PC-9 (cell line): ENCODE results near the gene FOXE1. TPM values are rescaled to one million over a fixed set of nuclear protein-coding genes. Genes with fewer than 3 reads are reported as not detected.

Experiments
- BruUV-seq: library from RNA; stranded (reverse); fragments of 400-500 nt; replicated peaks from 2 replicates; lab custom pipeline; 2021; lab: Mats Ljungman, UMichigan
- CTCF ChIA-PET: fragments of 300-600 bp; sonication (Branson Sonifier 250); formaldehyde crosslinking; loops from one replicate; lab custom pipeline; 2022; ENCODE audit warnings: antibody characterized with exemption; lab: Charles Lee
- POLR2A ChIA-PET: fragments of 300-600 bp; sonication (Branson Sonifier 250); formaldehyde crosslinking; loops from one replicate; lab custom pipeline; 2022; ENCODE audit warnings: antibody characterized with exemption; ENCODE audit not compliant: unreplicated experiment; lab: Charles Lee
- DNase-seq, 2 experiments: peaks; one replicate each; pipeline versions ENCODE4 v3.0.0 to v3.0.0-alpha.2; 2015 to 2022; ENCODE audit warnings: mixed read lengths in 1 of 2
- H2AFZ ChIP-seq: fragments of 200-600 bp; sonication (generic); 2 replicates; pipeline ENCODE4 v1.8.1; 2017; ENCODE audit warnings: antibody characterized with exemption
- H3F3A ChIP-seq: fragments of 200-600 bp; sonication (generic); 2 replicates; pipeline ENCODE4 v1.8.1; 2017; ENCODE audit warnings: antibody characterized with exemption, mild to moderate bottlenecking, low read depth; ENCODE audit not compliant: insufficient read depth
- H3K27ac ChIP-seq: fragments of 200-600 bp; sonication (generic); 2 replicates; pipeline ENCODE4 v1.6.1; 2016; ENCODE audit warnings: mixed run types
- H3K27me3 ChIP-seq: fragments of 200-600 bp; sonication (generic); 2 replicates; pipeline ENCODE4 v1.6.1; 2016; ENCODE audit warnings: low read depth, mixed run types; ENCODE audit not compliant: insufficient read depth
- H3K36me3 ChIP-seq: fragments of 200-600 bp; sonication (generic); 2 replicates; pipeline ENCODE4 v1.6.1; 2016; ENCODE audit warnings: low read depth, mixed run types
- H3K4me1 ChIP-seq: fragments of 200-600 bp; sonication (generic); replicated peaks from 2 replicates; pipeline ENCODE4 v1.6.1; 2016; ENCODE audit warnings: mixed run types; ENCODE audit not compliant: insufficient read depth
- H3K4me2 ChIP-seq: fragments of 200-600 bp; sonication (generic); 2 replicates; pipeline ENCODE4 v1.6.1; 2017; ENCODE audit warnings: mixed run types
- H3K4me3 ChIP-seq: fragments of 200-600 bp; sonication (generic); 2 replicates; pipeline ENCODE4 v1.6.1; 2016; ENCODE audit warnings: mixed run types
- H3K79me2 ChIP-seq: fragments of 200-600 bp; sonication (generic); 2 replicates; pipeline ENCODE4 v1.6.1; 2017; ENCODE audit warnings: low read depth, mixed run types
- H3K9me2 ChIP-seq: fragments of 200-600 bp; sonication (generic); 2 replicates; pipeline ENCODE4 v1.8.1; 2017; ENCODE audit warnings: mild to moderate bottlenecking; ENCODE audit not compliant: insufficient read depth
- H3K9me3 ChIP-seq: fragments of 200-600 bp; sonication (generic); 2 replicates; pipeline ENCODE4 v1.8.1; 2016; ENCODE audit warnings: low read depth; ENCODE audit not compliant: insufficient read depth
- H4K20me1 ChIP-seq: fragments of 200-600 bp; sonication (generic); 2 replicates; pipeline ENCODE4 v1.8.1; 2017; ENCODE audit not compliant: insufficient read depth
- CTCF ChIP-seq: fragments of 200-600 bp; sonication (generic); conservative IDR thresholded peaks from 2 replicates; pipeline ENCODE4 v1.6.1; 2017; ENCODE audit warnings: mixed run types, antibody characterized with exemption, mild to moderate bottlenecking, moderate library complexity
- EZH2 ChIP-seq: fragments of 200-600 bp; sonication (generic); IDR thresholded peaks from 2 replicates; pipeline ENCODE4 v1.8.0; 2017; ENCODE audit warnings: antibody characterized with exemption, low read depth
- intact Hi-C: fragments of 100-400 bp; cut with micrococcal nuclease; formaldehyde crosslinking; loops from one replicate; pipeline ENCODE4 v1.10.0; 2022; ENCODE audit not compliant: unreplicated experiment
- total RNA-seq: library from RNA; stranded (reverse); gene quantifications from 2 replicates; pipeline ENCODE4 v1.2.3, GENCODE V29; 2021

The FOXE1 gene
- total RNA-seq, 1 experiment from 2014 or later = 5.7 TPM

- Histone ChIP-seq H3K4me1 (no peaks in the 10 kb centered on the region), H3K36me3 (no peaks in the 10 kb centered on the region), H3K27me3 (no peaks in the 10 kb centered on the region), H4K20me1 (no peaks in the 10 kb centered on the region), H3K9me3 (no peaks in the 10 kb centered on the region), H3K27ac (no peak overlapping the region), H3K4me2 (no peak overlapping the region), H2AFZ (no peak overlapping the region), H3K9me2 (no peaks in the 10 kb centered on the region), H3K79me2 (no peaks in the 10 kb centered on the region), H3K4me3 (no peak overlapping the region), H3F3A (no peaks in the 10 kb centered on the region)
- BruUV-seq = no TSS peak
- no peak for TF ChIP-seq EZH2
- TF ChIP-seq CTCF = no peak
- DNase-seq = no peak
- ChIA-PET POLR2A (no interaction called here), CTCF (no interaction called here)
- intact Hi-C loops = no loop called here
Measured at GRCh38 chr9:97858393-97858713, 5.3 kb downstream of the FOXE1 start.

- Histone ChIP-seq H3K27ac (no peak overlapping the region), H3K9me3 (no peaks in the 10 kb centered on the region), H3K4me1 (peaks cover 1% of the 10 kb centered on the region; the same call in 1 of the 2 replicates), H3K4me2 (no peak overlapping the region), H3K9me2 (no peaks in the 10 kb centered on the region), H3K79me2 (no peaks in the 10 kb centered on the region), H2AFZ (no peak overlapping the region), H3F3A (peaks cover 2% of the 10 kb centered on the region; the same call in 1 of the 2 replicates), H4K20me1 (no peaks in the 10 kb centered on the region), H3K27me3 (no peaks in the 10 kb centered on the region), H3K4me3 (no peak overlapping the region), H3K36me3 (no peaks in the 10 kb centered on the region)
- BruUV-seq = no TSS peak
- intact Hi-C loops = no loop called here
- DNase-seq = no peak
- ChIA-PET CTCF (no interaction called here), POLR2A (no interaction called here)
- TF ChIP-seq EZH2 (no peak), CTCF (no peak)
Measured at GRCh38 chr9:97858826-97859225, 5.8 kb downstream of the FOXE1 start.

GRCh38 chr9:97859346-97859745 lies 6.3 kb downstream of the FOXE1 start:
- POLR2A ChIA-PET = no interaction called here
- DNase-seq = no peak
- no peaks in the 10 kb centered on the region for H3K36me3 ChIP-seq
- no peaks in the 10 kb centered on the region for H3K79me2 ChIP-seq
- TF ChIP-seq EZH2 (no peak), CTCF (no peak)
- no peak overlapping the region for H2AFZ ChIP-seq
- H3K9me2 ChIP-seq = no peaks in the 10 kb centered on the region
- no peaks in the 10 kb centered on the region for H4K20me1 ChIP-seq
- peaks cover 3% of the 10 kb centered on the region; the same call in 1 of the 2 replicates for H3K9me3 ChIP-seq
- H3F3A ChIP-seq = peaks cover 7% of the 10 kb centered on the region; the same call in 1 of the 2 replicates
- no peaks in the 10 kb centered on the region for H3K27me3 ChIP-seq
- BruUV-seq = no TSS peak
- intact Hi-C loops = no loop called here
- no peak overlapping the region for H3K27ac ChIP-seq
- H3K4me3 ChIP-seq = no peak overlapping the region
- peaks cover 7% of the 10 kb centered on the region; the same call in 1 of the 2 replicates for H3K4me1 ChIP-seq
- H3K4me2 ChIP-seq = no peak overlapping the region
- CTCF ChIA-PET = no interaction called here
